ENCODE measurements around the gene TBKBP1.

DNA sequence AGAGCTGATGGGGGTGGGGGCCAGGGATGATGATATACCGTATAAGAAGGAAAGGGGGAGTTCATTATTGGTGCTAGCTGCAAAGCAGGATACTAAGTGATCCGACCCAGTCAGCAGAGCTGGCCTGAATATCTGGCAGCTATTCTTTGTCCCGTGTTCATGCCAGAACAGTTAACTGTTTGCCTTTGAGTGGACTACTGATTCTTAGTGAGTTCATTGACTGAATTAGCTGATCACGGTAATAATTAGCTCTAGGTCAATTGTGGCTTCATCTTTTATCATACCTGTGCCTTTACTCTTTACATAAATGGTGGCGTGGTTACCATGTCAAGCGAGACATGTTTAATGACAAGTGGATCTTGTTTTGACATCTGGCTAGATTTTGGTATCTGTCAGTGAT lies 39.0 kb upstream of the TBKBP1 start:
- TF ChIP-seq CTCF (conservative IDR thresholded peaks at IDR 0.05 in 1 of 2, IDR thresholded peaks at IDR 0.05 in 1 of 2; ENCODE audit: low read depth in 1 of 2, low read length in 2 of 2) (no peak), EZH2 (IDR thresholded peaks at IDR 0.05; ENCODE audit: low read length, missing control alignments) (no peak)

All from fibroblast of lung (primary cell).